ENCODE results near the gene RPL3. TPM values are rescaled to one million over a fixed set of nuclear protein-coding genes. Genes with fewer than 3 reads are reported as not detected.
A peak's percentile ranks its signal among the peaks of the same experiment; 100 is the strongest.

RPL3 gene
- total RNA-seq, 1 donor from 2014 or later, result 1,774 TPM

GRCh38 chr22:39280250-39280649 lies 39.2 kb downstream of the RPL3 start:
- ATAC-seq, result no peak

GRCh38 chr22:39279170-39279850 lies 40.1 kb downstream of the RPL3 start:
- no peak for ATAC-seq

- ATAC-seq, result no peak
Measured at GRCh38 chr22:39278040-39278439, 41.4 kb downstream of the RPL3 start.

- ATAC-seq, result no peak
Measured at GRCh38 chr22:39277142-39277607, 42.2 kb downstream of the RPL3 start.

GRCh38 chr22:39276440-39277141 lies 42.8 kb downstream of the RPL3 start:
- ATAC-seq, result no peak

- ATAC-seq, result no peak
Measured at GRCh38 chr22:39275814-39276439, 43.5 kb downstream of the RPL3 start.

GRCh38 chr22:39273950-39274887 lies 45.2 kb downstream of the RPL3 start:
- no peak for ATAC-seq

GRCh38 chr22:39270792-39271191 lies 48.6 kb downstream of the RPL3 start:
- ATAC-seq, result no peak

- no peak for ATAC-seq
Measured at GRCh38 chr22:39270280-39270679, 49.1 kb downstream of the RPL3 start.

- ATAC-seq, result no peak
Measured at GRCh38 chr22:39269095-39269790, 50.2 kb downstream of the RPL3 start.

GRCh38 chr22:39268645-39269044 lies 50.8 kb downstream of the RPL3 start:
- no peak for ATAC-seq

- no peak for ATAC-seq
Measured at GRCh38 chr22:39267974-39268373, 51.4 kb downstream of the RPL3 start.

- peak; percentile 32 for ATAC-seq
Measured at GRCh38 chr22:39266398-39267030, 52.9 kb downstream of the RPL3 start.

- ATAC-seq, result no peak
Measured at GRCh38 chr22:39265143-39265886, 54.1 kb downstream of the RPL3 start.

- peak; percentile 8 for ATAC-seq
Measured at GRCh38 chr22:39264349-39265038, 54.9 kb downstream of the RPL3 start.

GRCh38 chr22:39263626-39264348 lies 55.6 kb downstream of the RPL3 start:
- no peak for ATAC-seq

Data from esophagus mucosa (tissue), 1 donor.